Measurements from ENCODE around the gene GRPEL2. TPM values are rescaled to one million over a fixed set of nuclear protein-coding genes. Genes with fewer than 3 reads are reported as not detected.

GRPEL2 gene
- polyA plus RNA-seq, 1 experiment, result 17.1 TPM

DNA sequence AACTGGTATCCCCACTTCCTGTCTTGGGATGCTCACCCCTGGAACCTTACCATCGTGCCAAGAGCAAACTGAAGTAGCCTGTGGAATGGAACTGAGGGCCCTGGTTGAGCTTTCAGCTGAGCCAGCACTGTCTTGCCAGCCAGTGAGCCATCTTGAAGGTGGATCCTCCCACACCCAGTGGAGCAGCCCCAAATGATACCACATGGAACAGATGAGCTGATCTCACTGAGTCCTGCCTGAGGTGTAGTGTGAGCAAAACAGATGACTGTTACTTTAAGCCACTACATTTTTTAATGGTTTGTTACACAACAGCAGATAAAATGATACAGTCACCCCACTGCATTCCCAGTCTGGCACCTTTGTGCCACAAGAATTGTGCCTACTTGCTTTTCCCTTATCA lies 10.4 kb downstream of the GRPEL2 start:
- TF ChIP-seq, protein P1, sequence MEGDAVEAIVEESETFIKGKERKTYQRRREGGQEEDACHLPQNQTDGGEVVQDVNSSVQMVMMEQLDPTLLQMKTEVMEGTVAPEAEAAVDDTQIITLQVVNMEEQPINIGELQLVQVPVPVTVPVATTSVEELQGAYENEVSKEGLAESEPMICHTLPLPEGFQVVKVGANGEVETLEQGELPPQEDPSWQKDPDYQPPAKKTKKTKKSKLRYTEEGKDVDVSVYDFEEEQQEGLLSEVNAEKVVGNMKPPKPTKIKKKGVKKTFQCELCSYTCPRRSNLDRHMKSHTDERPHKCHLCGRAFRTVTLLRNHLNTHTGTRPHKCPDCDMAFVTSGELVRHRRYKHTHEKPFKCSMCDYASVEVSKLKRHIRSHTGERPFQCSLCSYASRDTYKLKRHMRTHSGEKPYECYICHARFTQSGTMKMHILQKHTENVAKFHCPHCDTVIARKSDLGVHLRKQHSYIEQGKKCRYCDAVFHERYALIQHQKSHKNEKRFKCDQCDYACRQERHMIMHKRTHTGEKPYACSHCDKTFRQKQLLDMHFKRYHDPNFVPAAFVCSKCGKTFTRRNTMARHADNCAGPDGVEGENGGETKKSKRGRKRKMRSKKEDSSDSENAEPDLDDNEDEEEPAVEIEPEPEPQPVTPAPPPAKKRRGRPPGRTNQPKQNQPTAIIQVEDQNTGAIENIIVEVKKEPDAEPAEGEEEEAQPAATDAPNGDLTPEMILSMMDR (IDR thresholded peaks at IDR 0.05; ENCODE audit: insufficient read depth, low read depth, low read length), result no peak
- POLR2A ChIA-PET, result no interaction called here
- CTCF ChIA-PET, result interaction anchor here (1.0 to 8.4 kb wide), 5 partner anchors 9 to 91 kb away, joined by 3 to 64 read pairs (median 4); partner anchors contain the start of gene GRPEL2

DNA sequence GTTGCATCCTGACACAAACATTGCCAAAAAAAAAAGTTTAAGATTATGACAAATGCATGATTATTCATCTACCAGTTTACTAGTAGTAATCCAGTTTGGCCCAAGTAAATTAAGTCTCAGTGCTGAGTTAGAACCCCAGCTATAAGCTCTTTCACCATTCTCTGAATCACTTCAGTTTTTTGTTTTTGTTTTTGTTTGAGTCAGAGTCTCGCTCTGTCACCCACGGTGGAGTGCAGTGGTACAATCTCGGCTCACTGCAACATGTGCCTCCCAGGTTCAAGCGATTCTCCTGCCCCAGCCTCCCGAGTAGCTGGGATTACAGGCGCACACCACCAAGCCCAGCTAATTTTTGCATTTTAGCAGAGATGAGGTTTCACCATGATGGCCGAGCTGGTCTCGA lies 11.1 kb downstream of the GRPEL2 start:
- CTCF ChIA-PET, result interaction anchor here (0.6 to 8.4 kb wide), 6 partner anchors 11 to 91 kb away, joined by 3 to 64 read pairs (median 4); partner anchors contain the start of gene GRPEL2
- H3K36me3 ChIP-seq (ENCODE audit: control insufficient read depth, insufficient read depth, low read length), result peaks cover 11% of the 10 kb centered on the region; the same call in 1 of the 2 replicates
- POLR2A ChIA-PET, result interaction anchor here (0.7 kb wide), 1 partner anchor 449 kb away, joined by 3 read pairs; no protein-coding TSS in a partner anchor
- no peak for DNase-seq (ENCODE audit: low read depth)
- H3K4me3 ChIP-seq (ENCODE audit: low read depth, low read length), result no peak overlapping the region
- TF ChIP-seq, protein P1 (IDR thresholded peaks at IDR 0.05; ENCODE audit: insufficient read depth, low read depth, low read length), result no peak
- H3K27me3 ChIP-seq (ENCODE audit: control insufficient read depth, insufficient read depth, low read length), result no peaks in the 10 kb centered on the region

More for the DNA sequence above, 10.4 kb downstream of the GRPEL2 start:
- Histone ChIP-seq H3K27me3 (ENCODE audit: control insufficient read depth, insufficient read depth, low read length) (no peaks in the 10 kb centered on the region), H3K4me3 (ENCODE audit: low read depth, low read length) (no peak overlapping the region), H3K36me3 (ENCODE audit: control insufficient read depth, insufficient read depth, low read length) (peaks cover 14% of the 10 kb centered on the region; the same call in 1 of the 2 replicates)
- DNase-seq (ENCODE audit: low read depth), result no peak

DNA sequence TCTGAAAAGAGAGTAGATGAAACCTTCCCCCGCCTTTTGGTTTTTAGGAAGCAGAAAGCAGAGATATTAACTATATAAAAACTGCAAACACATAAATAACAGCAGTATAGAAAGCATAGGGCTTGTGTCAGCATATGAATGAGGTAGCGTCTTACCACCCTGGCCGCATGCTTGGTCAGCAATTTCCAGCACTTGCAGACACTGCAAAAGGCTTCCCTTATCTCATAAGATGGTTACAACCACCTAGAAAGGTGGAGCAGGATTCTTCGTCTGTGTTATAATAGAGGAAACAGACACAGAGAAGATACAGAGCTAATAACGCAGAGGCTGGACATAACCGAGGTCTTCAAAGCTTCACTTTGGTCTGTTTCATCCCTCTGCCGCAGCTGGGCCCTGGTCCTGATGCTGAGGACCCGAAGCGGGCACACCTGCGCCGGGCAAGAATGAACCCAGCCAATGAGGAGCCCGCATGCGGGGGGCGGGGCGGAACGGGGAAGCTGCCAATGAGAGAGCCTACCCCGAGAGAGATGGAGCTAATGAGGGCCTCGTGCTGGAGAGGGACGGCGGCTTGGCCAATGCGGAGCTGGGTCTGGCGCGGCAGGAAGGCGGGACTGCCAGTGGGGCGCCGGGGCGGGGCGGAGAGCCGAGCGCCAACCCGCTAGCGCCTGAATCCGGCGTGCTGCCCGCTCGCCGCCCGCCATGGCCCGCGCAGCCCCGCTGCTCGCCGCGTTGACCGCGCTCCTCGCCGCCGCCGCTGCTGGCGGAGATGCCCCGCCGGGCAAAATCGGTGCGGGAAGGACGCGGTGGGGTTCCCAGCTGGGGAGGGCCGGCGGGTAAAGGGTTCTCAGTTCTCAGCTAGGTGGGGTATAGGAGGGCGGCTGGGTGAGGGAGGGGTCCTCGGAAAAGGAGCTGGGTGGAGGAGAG lies 12.3 kb downstream of the GRPEL2 start, which contains the start of gene PCYOX1L:
PCYOX1L (plus strand) TSS at position 677 of the 924 bp plus-strand sequence; CDS start at position 700, 23 bp downstream.
- H3K27me3 ChIP-seq (ENCODE audit: control insufficient read depth, insufficient read depth, low read length), result no peaks in the 10 kb centered on the region
- peaks cover 10% of the 10 kb centered on the region; the same call in 1 of the 2 replicates for H3K36me3 ChIP-seq (ENCODE audit: control insufficient read depth, insufficient read depth, low read length)
- peak; percentile 71 for DNase-seq (ENCODE audit: low read depth)
- TF ChIP-seq, protein P1 (IDR thresholded peaks at IDR 0.05; ENCODE audit: insufficient read depth, low read depth, low read length), result no peak
- H3K4me3 ChIP-seq (ENCODE audit: low read depth, low read length), result peak within 1 kb of the TSS; percentile 80
- CTCF ChIA-PET, result interaction anchor here (0.5 to 8.4 kb wide), 7 partner anchors 9 to 381 kb away, joined by 3 to 64 read pairs (median 4); no protein-coding TSS in a partner anchor
- POLR2A ChIA-PET, result no interaction called here

DNA sequence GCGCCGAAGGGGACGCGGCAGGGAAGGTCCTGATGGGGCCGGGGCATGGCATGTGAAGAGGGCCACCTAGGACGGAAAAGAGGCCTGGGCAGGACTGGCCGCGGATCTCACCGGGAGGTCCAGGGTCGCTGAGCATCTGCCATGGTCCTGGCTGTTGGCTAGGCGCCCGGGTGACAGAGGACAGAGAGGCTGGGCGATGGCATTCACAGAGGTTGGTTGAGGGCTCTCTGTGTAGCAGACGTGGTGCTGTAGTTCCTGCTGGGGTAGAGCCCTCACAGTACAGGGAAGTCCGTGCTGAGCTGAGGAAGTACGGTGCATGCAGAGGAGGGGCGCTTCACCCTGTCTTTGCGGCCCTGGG lies 13.0 kb downstream of the GRPEL2 start:
- ChIA-PET POLR2A (no interaction called here), CTCF (interaction anchor here (0.5 to 8.4 kb wide), 6 partner anchors 9 to 380 kb away, joined by 3 to 64 read pairs (median 4); no protein-coding TSS in a partner anchor)
- H3K27me3 ChIP-seq (ENCODE audit: control insufficient read depth, insufficient read depth, low read length), result no peaks in the 10 kb centered on the region
- DNase-seq (ENCODE audit: low read depth), result no peak
- H3K4me3 ChIP-seq (ENCODE audit: low read depth, low read length), result peak overlapping the region; percentile 80
- peaks cover 9% of the 10 kb centered on the region; the same call in 1 of the 2 replicates for H3K36me3 ChIP-seq (ENCODE audit: control insufficient read depth, insufficient read depth, low read length)
- TF ChIP-seq, protein P1 (IDR thresholded peaks at IDR 0.05; ENCODE audit: insufficient read depth, low read depth, low read length), result no peak

Data from BJ (cell line).